RPMI8226 (cell line): ENCODE data around the gene CTNNBL1.

ENCODE experiments used
- DNase-seq: peaks from one replicate; pipeline ENCODE4 v3.0.0-alpha.2; 2015

The CTNNBL1 gene

GRCh38 chr20:37863289-37863688 is 169.5 kb downstream of the CTNNBL1 start:
- DNase-seq = no peak

- no peak for DNase-seq
Measured at GRCh38 chr20:37864298-37864697, 170.5 kb downstream of the CTNNBL1 start.

GRCh38 chr20:37866051-37866450 is 172.2 kb downstream of the CTNNBL1 start:
- DNase-seq = no peak

GRCh38 chr20:37867289-37868195 is 173.7 kb downstream of the CTNNBL1 start:
- DNase-seq = no peak

GRCh38 chr20:37868851-37869333 is 175.1 kb downstream of the CTNNBL1 start:
- DNase-seq = no peak

GRCh38 chr20:37869334-37869861 is 175.6 kb downstream of the CTNNBL1 start:
- DNase-seq = no peak

GRCh38 chr20:37870294-37870693 is 176.5 kb downstream of the CTNNBL1 start:
- DNase-seq = no peak

GRCh38 chr20:37871751-37872150 is 177.9 kb downstream of the CTNNBL1 start:
- DNase-seq = no peak

DNA sequence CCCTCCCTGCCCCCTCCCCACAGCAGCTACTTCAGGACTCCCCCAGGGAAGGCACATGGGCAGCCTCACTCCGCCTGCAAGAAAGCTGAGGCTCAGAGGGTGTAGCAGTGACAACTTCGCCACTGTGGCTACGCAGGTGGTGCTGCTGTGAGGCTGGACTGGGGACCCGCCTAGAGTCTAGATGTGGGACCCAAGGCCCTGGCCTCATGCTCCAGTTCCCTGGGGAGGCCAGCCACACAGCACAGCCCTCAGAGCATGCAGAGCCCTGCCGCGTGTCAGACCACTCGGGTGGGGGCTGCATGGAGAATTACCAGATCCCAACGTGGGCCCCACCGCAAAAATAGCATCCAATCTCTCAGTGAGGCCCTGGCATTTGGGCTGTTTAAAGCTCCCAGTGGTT is 178.3 kb downstream of the CTNNBL1 start:
- DNase-seq = no peak

- no peak for DNase-seq
Measured at GRCh38 chr20:37873884-37874283, 180.1 kb downstream of the CTNNBL1 start.

- DNase-seq = no peak
Measured at GRCh38 chr20:37875460-37876175, 181.8 kb downstream of the CTNNBL1 start.

- DNase-seq = no peak
Measured at GRCh38 chr20:37876863-37877262, 183.0 kb downstream of the CTNNBL1 start.

DNA sequence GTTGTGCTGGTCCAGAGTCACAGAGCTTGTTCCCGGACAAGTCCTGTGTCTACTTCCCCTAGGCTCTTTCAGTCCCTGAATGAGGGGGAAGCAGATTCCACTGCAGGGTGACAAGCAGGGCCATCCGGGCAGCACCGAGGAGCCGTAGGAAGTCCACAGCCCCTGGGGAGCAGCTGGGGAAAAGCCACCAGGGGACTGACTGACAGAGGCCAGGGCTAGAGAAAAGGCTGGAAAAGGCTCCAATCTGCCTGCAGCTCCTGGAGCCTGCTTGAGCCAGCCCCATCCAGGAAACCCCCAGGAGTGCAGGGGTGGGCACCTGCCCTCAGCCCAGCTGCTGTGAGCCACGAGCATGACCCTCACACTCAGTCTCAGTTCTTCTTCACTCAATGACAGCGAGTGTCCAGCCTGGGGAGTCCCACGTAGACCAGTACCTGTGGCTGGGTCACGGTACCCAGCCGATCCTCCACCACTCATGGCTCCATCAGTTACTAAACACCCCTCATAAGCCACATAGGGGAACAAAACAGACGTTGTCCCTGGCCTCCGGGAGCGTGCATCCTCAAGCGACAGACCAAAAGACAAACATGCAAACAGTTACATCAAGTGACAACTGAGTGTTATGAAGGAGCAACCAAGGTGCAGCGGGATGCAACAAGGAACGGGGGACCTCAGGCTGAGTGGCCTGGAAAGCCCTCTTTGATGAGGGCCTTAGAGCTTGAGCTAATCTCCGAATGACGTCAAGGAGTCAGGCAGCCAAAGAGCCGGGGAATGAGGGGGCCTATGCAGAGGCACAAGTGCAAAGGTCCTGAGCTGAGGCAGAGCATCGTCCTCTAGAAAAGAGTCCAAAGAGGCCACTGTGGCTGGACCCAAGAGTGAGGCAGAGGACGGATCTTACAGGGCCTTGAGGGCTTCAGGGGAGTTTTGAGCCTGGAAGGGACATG is 184.3 kb downstream of the CTNNBL1 start:
- no peak for DNase-seq

DNA sequence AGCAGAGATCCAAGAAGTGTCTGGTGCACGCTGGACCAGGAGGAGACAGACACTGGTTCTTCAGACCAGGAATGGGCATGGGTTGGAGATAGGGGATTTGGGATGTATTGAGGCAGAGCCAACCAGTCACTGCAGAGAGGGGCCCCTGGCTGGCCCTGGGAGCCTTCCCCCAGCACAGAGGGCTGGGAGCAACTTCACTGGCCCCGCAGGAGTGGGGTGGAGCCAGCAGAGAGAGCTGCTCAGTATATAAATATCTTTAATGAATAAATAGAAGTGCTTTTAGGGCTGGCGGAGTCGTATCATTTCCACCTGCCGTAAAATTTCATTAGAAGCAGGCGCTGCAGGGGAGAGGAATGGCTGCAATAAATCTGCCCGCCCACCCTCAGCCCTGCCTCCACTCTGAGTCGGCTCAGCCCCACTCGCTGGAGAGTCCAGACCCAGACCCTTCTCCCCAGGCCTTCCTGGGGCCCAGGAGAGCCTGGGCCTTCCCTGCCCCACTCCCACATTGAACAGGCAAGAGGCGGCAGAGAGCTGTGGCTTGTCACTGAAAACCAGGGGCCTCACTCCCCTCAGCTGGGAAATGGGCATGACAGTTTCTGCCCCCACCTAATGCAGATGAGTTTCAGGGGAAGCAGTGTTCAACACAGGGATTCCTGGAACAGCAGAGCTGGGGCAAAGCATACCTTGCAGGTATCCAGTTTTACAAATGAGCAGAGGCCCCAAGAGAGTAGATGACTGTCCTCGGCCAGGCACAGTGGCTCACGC is 185.2 kb downstream of the CTNNBL1 start:
- DNase-seq = no peak

GRCh38 chr20:37879843-37880242 is 186.0 kb downstream of the CTNNBL1 start:
- no peak for DNase-seq

DNA sequence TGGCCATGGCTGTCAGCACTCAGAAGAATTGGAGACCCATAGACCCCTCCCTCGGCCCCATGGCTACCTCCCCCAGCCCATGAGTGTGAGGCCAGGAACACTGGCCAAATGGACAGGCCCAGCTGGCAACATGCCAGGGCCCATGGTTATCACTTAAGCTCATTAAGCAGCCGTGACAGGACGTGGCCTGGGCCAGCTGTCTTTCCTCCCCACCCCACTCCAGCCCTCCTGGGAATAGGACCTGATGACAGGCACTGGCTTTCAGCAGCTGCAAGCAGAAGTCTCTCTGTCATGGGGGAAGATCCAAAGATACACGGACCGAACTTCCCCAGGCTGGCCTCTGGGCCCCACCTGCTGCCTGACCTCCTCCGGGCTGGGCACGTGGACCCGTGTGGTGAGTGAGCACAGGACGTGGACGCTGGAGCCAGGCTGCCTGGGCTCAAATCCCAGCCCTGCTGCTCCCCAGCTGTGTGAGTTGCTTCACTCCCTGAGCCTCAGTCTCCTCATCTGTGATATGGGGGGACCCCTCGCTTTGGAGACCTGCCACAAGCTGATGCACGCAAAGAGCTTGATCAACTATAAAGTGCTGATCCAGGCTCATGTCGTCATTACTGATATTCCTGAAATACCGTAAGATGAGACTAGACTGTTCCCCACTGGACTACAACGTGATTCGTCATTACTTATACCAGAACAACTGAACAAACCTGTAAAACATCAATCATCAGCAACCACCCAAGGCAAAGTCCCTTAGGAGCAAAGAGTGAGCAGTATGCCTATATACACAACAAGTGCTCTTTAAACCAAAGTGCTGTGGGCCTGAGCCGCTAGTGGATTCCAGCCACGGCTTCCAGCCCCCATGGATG is 187.1 kb downstream of the CTNNBL1 start:
- no peak for DNase-seq

DNA sequence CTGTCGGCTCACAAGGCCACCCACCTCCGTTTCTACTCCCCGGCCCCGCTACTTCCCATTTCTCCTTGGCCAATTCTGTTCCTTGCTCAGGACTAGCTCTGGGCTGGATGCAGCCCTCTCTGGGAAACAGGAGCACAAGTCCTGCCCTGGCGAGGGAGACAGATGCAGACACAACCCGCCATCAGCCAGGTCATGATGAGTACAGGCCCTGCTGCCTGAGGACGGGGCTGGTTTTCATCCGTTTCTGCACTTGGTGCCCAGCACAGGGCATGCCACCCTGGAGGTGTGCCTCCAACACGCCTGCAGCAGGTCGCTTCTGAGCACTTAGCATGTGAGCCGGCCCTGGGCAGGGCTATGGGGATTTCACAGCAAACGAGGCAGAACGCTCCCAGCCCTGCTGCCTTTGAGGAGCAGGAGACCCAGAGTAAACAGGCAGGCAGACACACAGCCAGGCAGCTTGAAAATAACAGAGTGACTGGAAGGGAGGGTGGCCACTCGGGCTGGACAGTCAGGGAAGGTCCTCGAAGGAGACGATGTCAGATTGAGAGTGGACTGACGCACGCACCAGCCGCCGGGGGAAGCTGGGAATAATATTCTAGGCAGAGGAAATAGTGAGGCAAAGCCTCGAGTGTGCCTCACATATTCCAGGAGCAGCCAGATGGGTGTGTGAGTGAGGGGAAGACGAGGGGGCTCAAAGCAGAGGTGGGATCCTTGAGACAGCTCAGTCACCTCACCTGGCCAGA is 187.9 kb downstream of the CTNNBL1 start:
- DNase-seq = no peak

DNA sequence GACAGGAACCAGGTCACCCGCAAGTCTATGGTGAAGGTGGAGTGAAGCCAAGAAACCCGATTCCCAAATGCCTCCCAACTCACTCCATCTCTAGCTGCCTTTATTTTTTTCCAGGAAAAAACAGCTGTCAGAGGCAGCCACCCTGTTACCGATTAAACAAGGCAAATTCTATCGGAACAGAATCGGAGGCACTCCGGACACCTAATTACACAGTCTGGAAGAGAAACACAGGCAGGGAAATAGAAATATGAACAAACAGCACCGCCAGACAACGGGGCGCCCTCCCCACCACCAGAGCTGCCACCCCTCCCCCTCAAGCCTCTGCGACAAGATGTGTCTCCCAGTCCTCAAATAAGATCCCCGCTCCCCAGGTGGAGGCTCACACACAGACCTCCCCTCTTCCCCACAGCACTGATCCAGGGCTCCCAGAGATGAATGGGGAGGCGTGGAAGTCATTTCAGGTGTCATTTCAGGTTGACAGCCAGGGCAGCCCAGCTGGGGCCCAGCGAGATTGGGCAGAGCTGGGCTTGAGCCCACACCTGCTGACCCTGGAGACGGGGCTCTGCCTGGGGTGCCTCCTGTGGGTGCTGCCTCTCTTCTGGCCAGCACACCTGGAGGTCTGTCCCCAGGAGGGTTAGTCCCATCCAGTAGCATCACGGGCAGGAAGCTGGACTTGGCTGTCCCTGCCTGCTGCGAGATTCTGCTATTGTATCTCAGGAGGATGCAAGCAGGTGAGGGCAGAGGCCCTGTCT is 189.3 kb downstream of the CTNNBL1 start:
- DNase-seq = no peak

- no peak for DNase-seq
Measured at GRCh38 chr20:37885042-37885441, 191.2 kb downstream of the CTNNBL1 start.
